Breast epithelium (tissue), 3 donors: ENCODE results near the gene SH3D21.

ENCODE experiments used
- POLR2AphosphoS5 ChIP-seq, 3 donors: sonication (generic); formaldehyde crosslinking; IDR thresholded peaks; one replicate each; pipeline ENCODE4 v1.6.1; 2017; ENCODE audit warnings: antibody characterized with exemption in 3 of 3
- TF ChIP-seq, protein P1 (sequence below), 3 donors: fragments of 450-650 bp; IDR thresholded peaks; one replicate each; pipeline ENCODE4 v1.5.1; 2016 to 2017; ENCODE audit warnings: antibody characterized with exemption in 3 of 3, mild to moderate bottlenecking in 3 of 3, moderate library complexity in 3 of 3

DNA sequence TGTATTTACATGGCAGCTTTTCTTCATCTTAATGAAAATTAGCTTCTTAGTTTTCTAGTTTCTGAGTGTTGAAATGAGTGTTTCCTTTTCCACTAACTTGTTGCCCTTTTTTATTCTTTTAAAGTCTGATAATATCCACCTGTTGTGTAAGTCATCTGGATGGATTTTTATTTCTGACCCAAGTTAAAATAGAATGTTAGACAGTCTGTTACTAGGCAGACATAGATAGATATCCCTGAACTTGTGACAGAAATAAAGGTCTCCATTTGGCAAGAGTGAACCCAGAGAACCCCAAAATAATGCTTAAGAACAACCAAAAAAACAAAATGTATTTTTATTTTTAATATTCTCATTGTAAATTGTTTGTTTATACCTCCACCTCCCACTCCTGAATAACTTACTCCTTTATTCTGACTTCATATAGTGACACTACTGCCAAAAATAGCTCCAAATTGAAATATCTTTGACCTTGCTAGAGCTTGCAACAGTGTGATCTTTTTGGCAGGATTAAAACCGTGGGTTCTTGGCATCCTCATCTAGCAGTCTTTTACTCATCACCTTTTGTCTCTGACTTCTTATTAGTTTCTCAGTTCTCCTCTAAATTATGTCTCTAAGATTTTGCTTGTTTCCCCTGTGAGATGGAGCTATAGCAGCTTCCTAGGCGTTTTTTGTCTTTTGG, 26.9 kb upstream of the SH3D21 start:
- TF ChIP-seq, protein P1, sequence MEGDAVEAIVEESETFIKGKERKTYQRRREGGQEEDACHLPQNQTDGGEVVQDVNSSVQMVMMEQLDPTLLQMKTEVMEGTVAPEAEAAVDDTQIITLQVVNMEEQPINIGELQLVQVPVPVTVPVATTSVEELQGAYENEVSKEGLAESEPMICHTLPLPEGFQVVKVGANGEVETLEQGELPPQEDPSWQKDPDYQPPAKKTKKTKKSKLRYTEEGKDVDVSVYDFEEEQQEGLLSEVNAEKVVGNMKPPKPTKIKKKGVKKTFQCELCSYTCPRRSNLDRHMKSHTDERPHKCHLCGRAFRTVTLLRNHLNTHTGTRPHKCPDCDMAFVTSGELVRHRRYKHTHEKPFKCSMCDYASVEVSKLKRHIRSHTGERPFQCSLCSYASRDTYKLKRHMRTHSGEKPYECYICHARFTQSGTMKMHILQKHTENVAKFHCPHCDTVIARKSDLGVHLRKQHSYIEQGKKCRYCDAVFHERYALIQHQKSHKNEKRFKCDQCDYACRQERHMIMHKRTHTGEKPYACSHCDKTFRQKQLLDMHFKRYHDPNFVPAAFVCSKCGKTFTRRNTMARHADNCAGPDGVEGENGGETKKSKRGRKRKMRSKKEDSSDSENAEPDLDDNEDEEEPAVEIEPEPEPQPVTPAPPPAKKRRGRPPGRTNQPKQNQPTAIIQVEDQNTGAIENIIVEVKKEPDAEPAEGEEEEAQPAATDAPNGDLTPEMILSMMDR (IDR thresholded peaks at IDR 0.05), result no peak
- no peak for TF ChIP-seq POLR2AphosphoS5 (IDR thresholded peaks at IDR 0.05)
